AG20443 (cell line): ENCODE measurements around the gene LRRK1.
A peak's percentile ranks its signal among the peaks of the same experiment; 100 is the strongest.

Experiments used
- DNase-seq: peaks from one replicate; pipeline ENCODE4 v3.0.0; 2012; ENCODE audit warnings: low spot score, mixed read lengths

LRRK1 gene

DNA sequence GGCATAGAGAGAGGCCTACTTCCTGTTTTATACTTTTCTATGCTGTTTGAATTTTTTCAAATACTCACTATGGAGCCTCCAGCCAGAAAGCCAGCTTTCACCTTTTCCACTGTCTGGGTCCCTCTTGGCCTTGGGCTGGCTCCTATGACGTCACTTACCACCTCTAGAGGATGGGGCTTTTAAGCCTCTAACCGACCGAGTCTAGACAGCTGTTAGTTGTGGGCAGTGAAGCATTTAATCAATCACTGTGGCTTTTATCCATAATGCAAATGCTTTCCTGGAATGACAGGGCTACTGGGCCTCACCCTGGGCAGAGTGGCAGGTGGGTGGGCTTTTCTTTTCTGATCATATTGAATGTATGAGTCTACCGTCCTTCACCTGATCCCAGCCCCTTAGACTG, 61.9 kb downstream of the LRRK1 start:
- DNase-seq: no peak

DNA sequence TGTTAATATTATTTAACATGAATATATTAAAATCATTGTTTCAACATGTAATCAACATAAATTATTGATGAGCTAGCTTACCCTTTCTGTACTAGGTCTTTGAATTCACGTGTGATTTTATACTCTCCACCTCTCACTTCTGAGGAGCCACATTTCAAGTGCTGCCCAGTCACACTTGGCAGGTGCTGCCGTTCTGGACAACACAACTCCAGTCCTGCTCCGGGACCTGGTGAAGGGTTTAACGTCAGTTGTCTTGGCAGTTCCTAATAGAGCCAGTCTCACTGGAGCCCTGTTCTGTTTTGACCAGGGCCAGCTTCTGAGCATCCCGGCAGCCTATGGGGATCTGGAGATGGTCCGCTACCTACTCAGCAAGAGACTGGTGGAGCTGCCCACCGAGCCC, 64.1 kb downstream of the LRRK1 start:
- no peak for DNase-seq

DNA sequence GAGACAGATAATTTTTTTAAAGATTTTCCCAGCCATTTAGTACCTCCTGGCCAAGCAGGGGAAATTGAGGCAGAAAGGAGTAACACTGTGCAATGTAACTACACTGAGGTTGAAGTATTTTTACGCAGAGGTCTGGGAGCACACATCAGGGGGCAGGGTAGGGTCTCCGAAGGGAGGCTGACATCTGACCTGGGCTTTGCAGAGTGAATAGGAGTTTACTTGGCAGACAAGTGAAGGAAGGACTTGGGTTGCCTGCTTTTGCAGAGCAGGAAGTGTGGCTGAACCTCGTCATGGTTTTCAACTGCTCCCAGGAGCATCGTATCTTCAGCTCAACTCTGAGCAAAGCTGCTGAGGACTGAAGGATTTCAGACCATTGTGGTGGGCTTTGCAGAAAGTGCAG, 66.2 kb downstream of the LRRK1 start:
- no peak for DNase-seq

DNA sequence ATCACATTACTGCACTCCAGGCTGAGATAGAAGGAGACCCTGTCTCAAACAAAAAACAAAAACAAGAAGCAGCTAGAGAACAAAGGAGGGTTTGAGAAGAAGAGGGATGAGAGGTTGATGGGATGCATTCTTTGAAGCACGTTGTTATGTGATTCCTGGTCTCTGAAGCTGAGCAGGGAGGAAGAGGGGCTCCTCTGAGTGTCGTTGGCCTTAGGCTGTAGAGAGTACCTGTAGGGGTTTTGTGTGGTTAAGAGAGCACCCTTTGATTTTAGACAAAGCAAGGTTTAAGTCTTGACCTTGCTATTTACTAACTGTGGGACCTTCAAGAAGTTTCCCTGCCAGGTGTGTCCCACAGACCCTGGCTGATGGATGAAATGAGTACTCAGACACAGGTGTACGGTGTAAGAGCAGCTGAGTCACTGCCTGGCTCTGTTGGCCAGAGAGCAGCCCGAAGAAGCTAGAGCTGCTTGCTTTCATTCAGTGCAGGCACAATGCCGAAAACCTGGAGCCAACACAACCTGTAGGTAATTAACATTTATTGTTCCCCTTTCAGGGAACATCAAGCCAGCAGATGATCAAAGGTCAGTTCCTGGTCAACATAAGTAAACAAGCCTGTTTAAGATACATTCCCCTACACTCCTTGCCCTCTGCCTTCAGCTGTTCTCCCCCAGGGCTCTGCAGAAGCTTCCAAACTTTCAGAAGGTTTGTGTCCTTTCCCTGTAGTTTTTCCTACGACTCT, 67.2 kb downstream of the LRRK1 start:
- no peak for DNase-seq

DNA sequence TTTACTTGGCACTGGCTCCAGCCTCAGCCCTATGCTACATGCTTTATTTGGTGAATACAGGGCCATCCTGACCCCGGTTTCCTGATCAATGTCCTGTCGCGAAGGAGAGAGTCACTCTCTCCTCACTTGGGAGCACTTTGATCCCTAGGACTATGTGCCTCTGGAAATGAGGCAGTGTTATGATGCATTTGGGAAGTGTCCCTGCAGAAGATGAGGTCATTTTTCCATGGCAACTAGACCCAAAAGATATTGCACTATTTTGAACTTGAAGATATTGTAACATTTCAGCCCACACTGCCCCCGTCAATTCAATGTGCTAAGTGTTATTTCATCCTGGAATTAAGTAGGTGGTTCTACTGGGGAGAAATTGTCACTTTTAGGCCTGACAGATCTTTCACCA, 68.0 kb downstream of the LRRK1 start:
- peak; percentile 57 for DNase-seq

DNA sequence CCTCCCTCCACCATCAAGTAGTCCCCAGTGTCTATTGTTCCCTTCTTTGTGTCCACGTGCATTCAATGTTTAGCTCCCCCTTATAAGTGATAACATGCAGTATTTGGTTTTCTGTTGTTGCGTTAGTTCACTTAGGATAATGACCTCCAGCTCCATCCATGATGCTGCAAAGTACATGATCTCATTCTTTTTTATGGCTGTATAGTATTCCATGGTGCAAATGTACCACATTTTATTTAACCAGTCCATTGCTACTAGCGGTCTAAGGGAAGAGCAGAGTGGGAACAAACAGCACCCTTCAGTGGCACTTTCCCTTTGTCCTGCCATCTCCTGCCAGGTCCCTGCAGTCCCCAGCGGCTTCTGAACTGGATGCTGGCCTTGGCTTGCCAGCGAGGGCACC, 69.1 kb downstream of the LRRK1 start:
- DNase-seq: no peak

DNA sequence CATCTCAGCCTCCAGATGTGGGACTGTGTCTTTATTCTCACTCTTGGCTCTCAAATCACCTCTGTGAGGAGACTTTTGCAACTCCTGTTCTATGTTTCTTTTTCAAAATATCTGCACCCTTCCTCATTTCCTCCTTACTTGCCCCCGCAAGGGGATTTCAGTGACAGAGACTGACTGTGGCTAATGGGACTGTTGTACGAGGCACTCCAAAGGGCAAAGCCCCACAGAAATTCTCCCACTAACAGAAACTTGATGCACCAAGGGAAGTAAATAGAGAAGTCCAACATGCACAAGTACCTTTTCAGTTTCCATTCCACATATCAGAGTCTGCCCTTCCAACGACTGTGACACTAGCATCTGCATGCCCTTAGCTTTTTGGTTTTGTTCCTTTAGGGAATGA, 69.7 kb downstream of the LRRK1 start:
- no peak for DNase-seq

DNA sequence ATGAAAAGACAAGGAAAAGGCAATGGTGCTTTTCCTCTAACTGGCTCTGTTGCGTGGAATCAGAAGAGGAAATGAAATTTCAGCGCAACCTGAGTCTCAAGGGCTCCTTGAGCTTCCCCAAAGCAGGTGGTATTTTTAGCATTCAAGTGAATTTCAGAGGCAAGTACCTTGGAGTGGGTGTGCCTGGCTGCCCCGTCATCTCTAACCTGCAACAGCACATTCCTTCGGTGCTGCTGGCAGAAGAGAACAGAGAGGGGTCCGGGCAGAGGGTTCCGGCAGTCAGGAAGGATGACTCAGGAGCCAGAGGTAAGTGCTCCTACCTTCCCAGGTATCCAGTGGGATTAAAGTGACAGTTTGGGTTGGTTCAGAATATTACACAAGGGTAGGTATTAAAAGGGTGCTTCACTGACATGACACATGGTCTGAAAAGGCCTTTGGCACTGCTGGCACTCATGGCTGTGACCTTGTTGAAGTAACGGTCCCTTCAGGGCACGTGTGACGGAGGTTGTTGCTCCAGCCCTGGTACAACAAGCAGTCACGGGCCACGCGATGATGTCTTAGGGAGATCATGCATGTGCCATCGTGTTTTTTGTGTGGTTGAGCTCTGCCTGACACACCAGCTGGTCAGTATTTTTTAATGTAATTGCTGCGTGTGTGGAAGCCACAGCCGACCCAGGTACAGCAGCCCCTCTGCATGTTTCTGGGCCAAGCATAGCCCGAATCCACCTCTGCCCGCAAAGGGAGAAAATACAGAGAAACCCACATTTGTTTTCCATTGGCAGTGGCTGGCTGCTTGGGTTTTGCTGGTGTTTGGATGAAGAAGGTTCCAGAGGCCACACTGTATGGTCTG, 75.7 kb downstream of the LRRK1 start:
- DNase-seq: no peak

DNA sequence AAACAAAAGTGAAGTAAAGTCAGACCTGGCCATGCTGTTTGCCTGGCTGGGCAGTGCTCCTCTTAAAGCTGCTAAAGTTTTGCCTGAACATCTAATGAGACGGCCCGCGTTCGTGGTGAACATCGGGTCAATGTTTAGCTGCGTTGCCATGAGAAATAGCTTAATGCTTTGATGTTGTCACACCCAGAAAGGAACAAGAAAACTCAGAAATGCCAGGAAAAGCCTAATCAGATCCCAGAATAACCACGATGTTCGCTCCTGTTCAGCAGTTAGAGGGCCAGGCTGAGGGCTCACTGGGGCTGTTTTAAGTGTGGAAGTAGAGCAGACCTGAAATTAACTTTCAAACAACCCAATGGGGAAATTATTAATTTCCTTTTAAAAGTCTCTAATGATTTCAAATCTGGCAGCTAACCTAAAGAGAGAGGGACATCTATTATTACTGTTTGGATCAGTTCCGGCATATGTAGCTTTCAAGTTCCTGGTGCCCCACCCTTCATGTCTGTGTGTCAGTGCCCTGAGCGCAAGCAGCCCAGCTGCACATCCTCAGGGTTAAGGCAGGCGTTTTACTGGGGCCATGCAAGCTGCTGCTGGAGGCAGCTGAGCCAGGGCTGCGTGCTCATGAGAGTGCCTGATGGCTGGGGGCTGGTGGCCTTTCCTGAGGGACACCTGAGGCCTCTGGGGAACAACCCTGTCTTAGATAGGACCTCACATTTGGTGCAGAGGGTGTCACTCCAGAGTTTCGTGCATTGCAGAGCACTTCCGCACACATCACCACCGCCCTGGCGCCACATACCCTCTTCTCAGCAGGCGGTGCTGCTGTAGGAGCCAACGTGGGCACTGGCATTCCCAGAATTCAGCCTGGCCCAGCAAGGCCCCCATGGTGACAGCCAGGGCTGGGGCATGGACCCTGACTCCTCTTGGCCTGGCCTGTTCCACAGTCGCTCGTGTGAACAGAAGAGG, 76.6 kb downstream of the LRRK1 start:
- no peak for DNase-seq

DNA sequence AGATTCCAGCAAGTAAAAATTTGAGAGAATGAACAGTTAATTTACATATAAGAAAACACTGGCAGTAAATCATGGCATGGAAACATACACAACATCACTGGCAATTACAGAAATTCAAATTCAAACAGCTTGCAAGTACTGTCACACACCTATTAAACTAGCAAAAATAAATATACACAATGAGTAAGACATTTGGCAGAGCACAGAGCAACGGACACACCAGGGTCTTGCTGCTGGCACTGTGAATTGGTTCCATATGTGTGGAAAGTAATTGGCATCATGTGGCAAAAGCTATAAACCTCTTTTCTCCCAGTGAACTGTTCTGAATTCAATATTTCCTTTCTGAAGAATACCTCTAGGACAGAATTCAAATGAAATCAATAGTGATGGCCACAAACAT, 78.3 kb downstream of the LRRK1 start:
- peak; percentile 32 for DNase-seq

DNA sequence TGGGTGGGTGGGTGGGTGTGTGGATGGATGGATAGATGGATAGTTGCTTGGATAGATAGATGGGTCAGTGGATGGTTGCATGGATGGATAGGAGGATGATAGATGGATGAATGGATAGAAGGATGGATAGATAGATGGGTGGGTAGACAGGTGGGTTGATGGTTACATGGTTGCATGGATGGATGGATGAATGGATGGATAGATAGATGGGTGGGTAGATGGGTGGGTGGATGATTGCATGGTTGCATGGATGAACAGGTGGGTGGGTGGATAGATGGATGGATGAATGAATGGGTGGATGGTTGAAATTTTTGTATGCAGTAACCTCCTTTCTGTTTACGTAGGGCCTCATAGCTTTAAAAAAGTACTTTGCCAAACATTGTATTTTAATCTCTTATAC, 79.5 kb downstream of the LRRK1 start:
- DNase-seq: no peak

DNA sequence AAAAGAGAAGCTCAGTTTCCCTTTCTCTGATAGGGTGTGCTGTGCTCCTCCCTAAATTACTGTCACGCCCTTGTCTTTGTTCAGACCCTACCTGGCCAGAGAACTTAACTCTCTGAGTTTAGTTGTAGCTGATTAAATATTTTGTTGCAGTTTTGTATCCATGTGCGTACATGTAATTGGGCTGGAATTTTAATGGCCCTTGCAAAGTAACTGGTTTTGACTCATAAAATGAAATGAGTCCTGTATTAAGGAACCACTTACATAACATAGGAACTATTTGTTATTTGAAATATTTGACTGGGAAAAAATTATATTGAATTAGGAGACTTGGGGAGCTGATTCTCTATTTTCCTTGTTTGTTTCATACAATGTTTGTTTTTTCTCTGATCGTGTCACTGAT, 80.2 kb downstream of the LRRK1 start:
- DNase-seq: peak; percentile 61

DNA sequence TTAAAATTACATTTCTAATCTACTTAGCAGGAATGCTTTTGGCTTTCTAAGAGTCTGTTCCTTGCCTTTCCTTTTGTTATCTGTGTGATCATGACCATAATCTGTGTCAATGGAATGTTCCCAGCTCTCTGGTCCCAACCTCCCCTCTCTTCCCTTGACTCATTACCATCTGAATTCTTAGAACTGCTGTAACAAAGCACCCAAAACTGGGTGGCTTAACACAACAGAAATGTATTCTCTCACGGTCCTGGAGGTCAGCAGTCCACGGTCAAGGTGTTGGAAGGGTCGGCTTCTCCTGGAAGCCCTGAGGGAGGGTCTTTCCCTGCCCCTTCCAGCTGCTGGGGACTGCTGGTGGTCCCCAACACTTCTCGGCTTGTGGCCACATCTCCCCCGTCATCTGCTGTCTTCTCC, 81.1 kb downstream of the LRRK1 start:
- peak; percentile 42 for DNase-seq

DNA sequence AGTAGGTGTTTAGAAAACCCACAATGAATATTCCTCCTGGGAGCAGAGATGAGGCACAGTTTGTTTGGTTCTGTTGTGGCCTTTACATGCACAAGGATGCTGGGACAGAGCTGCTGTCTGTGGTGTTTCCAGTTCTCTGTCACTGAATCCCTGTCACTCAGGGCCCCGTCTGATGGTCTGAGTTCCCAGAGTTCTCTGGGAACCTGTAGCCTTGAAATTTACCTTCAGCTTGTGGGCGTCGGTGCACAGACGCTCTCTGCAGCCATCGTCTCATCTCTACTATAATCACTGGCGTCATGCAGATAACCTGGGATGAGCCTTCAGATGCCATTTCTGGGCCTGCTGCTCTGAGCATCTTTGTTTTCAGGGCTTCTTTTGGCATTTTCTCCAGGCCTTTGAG, 81.9 kb downstream of the LRRK1 start:
- no peak for DNase-seq

DNA sequence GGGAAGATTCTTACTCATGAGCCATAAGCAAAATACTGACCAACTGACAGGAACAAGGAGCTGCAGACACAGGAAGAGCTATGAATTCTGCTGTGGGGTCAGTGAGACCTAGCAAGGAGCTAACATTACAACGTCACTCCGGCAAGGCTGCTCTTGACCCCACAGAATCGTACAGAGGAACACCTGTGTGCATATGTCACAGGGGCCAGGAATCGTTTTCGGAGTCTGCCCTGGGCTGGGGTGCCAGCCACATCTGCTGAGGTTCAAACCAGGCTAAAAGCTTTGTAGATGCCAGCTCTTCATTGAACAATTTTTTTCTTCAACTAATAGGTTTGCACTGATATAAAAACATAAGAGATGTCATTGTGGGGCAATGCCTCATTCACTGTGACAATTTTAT, 82.6 kb downstream of the LRRK1 start:
- no peak for DNase-seq

DNA sequence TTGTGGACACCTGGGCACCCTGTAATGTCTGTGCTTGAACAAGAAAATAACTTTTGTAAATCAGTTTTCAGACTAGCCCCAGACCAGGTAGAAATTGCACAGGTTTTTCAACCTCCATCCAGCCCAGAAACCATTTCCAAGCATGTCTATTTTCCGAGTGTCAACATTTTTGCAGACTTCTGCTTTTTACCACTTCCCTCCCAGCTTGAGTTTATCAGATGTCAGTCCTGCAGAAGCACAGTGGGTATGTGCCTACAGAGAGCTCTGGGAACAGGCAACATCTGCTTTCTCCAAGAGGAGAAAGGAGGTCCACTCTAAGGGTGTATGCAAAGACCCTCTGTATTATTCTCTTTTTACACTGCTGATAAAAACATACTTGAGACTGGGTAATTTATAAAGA, 83.9 kb downstream of the LRRK1 start:
- no peak for DNase-seq

DNA sequence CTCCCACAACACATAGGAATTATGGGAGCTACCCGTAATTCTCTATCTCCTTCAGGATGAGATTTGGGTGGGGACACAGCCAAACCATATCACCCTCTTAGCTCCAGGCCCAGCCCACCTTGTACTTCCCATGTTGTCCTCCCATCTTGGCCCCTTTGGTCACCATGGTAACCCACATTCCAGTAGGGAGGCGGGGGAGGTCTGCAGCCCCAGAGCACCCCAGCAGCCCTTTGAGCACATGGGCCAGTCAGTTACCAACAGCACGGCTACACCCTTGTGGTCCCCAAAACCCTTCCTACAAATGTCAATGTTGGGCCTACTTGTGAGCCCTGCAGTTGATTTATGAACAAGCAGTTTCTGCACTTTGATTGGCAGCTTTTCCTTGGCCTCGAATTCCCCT, 84.5 kb downstream of the LRRK1 start:
- DNase-seq: no peak

DNA sequence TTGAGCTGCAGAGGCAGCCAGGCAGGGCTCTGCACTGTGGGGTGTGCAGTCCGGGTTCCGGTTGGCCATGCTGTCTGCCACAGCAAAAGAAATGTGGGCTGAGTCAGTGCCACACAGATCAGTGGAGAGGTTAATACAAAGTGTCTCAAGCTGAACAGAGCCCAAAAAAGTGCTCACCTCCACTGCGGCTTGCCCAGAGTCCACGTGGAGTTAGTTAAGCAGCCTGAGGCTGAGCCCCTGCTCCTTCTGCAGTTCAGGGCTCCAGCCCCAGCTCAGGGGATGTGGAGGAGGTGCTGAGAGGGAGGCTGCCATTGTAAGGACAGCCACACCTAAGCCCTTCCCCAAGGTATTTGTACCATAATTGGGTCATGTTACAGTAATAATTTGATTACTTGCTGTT, 85.3 kb downstream of the LRRK1 start:
- no peak for DNase-seq

DNA sequence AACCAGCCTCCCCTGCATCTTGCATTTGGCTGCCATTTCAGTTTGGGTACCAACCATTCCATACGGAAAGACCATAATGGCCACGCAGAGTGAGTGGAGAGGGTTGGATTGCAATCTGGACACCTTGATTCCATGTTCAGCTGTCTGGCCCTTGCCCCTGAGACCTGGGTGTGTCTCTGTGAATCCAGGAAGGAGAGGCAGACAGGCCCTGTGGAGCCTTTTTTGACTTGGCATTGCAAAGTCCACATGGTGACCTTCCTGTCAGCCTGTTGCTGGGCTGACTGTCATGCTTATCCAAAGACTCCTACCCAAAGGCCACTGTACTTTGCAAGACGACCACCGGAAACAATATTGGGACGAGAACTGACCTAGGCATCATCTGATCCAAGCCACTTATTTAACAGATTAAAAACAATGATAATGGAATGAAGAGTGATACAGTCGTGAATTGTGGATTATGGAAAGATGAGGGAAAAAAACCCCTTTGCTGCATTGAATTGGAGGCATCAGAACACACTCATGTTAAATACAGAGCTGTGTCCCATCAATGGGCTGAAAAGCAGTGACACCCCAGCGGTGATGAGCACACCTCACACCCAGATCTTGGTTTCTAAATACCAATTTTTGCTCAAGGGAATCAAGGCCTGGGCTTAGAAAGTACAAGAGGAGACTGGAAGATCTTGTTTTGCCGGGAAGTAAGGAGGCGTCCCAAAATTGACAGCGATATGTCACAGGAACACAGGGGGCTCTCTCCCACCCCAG, 86.0 kb downstream of the LRRK1 start:
- no peak for DNase-seq

DNA sequence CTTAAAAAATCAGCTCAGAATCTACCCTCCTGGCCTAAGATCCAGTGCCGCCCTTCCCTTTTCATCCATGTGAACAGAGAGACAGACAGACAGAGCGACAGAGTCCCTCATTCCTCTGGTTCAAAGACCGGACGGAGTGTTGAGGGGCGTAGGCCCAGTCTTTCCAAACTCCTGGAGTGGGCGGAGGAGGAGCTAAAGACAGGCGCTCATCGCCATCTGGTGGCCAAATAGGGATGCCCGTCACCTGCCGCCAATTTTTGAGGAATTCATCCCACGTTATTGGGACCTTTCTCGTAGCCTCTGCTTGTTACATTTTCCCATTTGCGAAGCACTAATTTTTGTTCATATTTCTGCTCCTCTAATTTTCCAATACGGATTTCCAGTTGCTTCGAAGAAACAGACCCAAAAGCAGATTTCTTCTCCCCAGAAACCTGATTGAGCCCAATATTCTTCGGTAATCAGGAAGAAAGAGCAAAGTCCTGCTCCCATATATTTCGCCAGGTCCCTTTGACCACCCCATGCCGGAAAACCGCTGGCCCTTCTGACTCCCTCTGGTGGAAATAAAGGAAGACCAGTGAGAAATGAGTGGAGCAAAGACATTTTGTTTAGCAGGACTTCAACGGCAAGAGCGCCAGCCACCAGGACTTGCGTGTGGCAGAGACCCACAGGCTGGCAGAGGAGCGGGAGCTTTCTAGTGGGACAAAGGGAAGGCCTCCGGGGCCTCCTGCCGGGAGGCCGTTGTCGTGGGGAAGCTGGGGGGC, 88.0 kb downstream of the LRRK1 start:
- DNase-seq: peak; percentile 93
